Measurements from ENCODE around the gene MARVELD2.

The MARVELD2 gene

DNA sequence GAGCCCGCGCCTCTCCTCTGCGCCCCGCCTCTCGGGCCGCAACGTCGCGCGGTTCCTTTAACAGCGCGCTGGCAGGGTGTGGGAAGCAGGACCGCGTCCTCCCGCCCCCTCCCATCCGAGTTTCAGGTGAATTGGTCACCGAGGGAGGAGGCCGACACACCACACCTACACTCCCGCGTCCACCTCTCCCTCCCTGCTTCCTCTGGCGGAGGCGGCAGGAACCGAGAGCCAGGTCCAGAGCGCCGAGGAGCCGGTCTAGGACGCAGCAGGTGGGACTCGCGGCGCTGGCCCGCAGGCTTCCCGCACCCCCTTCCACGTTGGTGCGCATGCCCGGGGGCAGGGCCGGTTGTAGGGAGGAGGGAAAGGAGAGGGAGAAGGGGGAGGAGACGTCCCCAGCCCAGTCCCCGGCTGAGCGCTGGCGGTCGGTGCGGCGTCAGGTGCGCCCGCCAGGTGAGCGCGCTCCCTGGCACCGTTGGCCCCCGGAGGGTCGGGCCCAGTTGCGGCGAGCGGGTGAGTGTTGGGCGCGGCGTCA is 77.5 kb downstream of the MARVELD2 start, which contains the start of gene OCLN:
Gene OCLN, plus strand, starts transcription at position 400 of the 532 bp plus-strand sequence. CDS start 11,455 bp downstream, outside the sequence.
- Histone ChIP-seq H3K27ac (replicated peaks) (no peak within 1 kb of the TSS), H3K4me3 (replicated peaks; ENCODE audit: insufficient read depth, low read length) (peak within 1 kb of the TSS; percentile 46), H3K27me3 (ENCODE audit: insufficient read depth, poor library complexity, severe bottlenecking) (peaks cover 2% of the 10 kb centered on the region)
- TF ChIP-seq, protein P1, sequence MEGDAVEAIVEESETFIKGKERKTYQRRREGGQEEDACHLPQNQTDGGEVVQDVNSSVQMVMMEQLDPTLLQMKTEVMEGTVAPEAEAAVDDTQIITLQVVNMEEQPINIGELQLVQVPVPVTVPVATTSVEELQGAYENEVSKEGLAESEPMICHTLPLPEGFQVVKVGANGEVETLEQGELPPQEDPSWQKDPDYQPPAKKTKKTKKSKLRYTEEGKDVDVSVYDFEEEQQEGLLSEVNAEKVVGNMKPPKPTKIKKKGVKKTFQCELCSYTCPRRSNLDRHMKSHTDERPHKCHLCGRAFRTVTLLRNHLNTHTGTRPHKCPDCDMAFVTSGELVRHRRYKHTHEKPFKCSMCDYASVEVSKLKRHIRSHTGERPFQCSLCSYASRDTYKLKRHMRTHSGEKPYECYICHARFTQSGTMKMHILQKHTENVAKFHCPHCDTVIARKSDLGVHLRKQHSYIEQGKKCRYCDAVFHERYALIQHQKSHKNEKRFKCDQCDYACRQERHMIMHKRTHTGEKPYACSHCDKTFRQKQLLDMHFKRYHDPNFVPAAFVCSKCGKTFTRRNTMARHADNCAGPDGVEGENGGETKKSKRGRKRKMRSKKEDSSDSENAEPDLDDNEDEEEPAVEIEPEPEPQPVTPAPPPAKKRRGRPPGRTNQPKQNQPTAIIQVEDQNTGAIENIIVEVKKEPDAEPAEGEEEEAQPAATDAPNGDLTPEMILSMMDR (IDR thresholded peaks at IDR 0.05; ENCODE audit: insufficient read depth, low read length): no peak
- TF ChIP-seq POLR2AphosphoS5 (IDR thresholded peaks at IDR 0.05; ENCODE audit: low read depth) (no peak), SPI1 (IDR thresholded peaks at IDR 0.05; ENCODE audit: borderline replicate concordance, low read depth) (no peak), GABPA (IDR thresholded peaks at IDR 0.05; ENCODE audit: low read depth) (no peak)
- TF ChIP-seq, protein P2, sequence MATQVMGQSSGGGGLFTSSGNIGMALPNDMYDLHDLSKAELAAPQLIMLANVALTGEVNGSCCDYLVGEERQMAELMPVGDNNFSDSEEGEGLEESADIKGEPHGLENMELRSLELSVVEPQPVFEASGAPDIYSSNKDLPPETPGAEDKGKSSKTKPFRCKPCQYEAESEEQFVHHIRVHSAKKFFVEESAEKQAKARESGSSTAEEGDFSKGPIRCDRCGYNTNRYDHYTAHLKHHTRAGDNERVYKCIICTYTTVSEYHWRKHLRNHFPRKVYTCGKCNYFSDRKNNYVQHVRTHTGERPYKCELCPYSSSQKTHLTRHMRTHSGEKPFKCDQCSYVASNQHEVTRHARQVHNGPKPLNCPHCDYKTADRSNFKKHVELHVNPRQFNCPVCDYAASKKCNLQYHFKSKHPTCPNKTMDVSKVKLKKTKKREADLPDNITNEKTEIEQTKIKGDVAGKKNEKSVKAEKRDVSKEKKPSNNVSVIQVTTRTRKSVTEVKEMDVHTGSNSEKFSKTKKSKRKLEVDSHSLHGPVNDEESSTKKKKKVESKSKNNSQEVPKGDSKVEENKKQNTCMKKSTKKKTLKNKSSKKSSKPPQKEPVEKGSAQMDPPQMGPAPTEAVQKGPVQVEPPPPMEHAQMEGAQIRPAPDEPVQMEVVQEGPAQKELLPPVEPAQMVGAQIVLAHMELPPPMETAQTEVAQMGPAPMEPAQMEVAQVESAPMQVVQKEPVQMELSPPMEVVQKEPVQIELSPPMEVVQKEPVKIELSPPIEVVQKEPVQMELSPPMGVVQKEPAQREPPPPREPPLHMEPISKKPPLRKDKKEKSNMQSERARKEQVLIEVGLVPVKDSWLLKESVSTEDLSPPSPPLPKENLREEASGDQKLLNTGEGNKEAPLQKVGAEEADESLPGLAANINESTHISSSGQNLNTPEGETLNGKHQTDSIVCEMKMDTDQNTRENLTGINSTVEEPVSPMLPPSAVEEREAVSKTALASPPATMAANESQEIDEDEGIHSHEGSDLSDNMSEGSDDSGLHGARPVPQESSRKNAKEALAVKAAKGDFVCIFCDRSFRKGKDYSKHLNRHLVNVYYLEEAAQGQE (IDR thresholded peaks at IDR 0.05; ENCODE audit: insufficient replicate concordance, low read depth): no peak
- peak in 1 of 2 experiments; percentile 7 for DNase-seq (ENCODE audit: low read depth in 1 of 2, low spot score in 1 of 2)

DNA sequence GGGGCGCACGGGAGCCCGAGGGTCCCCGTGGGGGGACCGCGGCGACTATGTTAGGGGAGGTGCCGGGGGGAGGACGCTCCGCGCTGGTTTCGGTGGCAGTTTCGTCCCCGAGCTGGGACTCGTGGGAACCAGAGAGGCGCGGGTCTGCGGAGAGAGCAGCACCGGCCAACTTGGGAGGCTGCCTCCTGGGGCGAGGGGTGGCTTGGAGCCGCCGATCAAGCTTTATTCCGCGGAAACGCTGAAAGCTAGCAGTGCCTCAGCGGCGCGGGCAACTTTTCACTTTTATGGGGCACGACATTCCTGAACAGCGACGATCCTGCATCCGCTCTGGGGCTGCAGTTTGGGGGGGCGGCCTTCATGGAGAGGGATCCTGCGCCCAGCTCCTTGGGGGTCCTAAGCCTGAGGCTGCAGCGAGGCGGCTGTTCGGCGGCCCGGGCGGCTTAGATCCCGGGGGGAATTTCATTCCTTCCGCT is 78.0 kb downstream of the MARVELD2 start:
- H3K27me3 ChIP-seq (ENCODE audit: insufficient read depth, poor library complexity, severe bottlenecking): peaks cover 2% of the 10 kb centered on the region
- peak overlapping the region; percentile 46 for H3K4me3 ChIP-seq (replicated peaks; ENCODE audit: insufficient read depth, low read length)
- H3K27ac ChIP-seq (replicated peaks): no peak overlapping the region
- peak in 1 of 2 experiments; percentile 3 for DNase-seq (ENCODE audit: low read depth in 1 of 2, low spot score in 1 of 2)
- TF ChIP-seq GABPA (IDR thresholded peaks at IDR 0.05; ENCODE audit: low read depth) (no peak), POLR2AphosphoS5 (IDR thresholded peaks at IDR 0.05; ENCODE audit: low read depth) (no peak), SPI1 (IDR thresholded peaks at IDR 0.05; ENCODE audit: borderline replicate concordance, low read depth) (no peak)
- TF ChIP-seq, protein P2 (IDR thresholded peaks at IDR 0.05; ENCODE audit: insufficient replicate concordance, low read depth): no peak
- TF ChIP-seq, protein P1 (IDR thresholded peaks at IDR 0.05; ENCODE audit: insufficient read depth, low read length): no peak

DNA sequence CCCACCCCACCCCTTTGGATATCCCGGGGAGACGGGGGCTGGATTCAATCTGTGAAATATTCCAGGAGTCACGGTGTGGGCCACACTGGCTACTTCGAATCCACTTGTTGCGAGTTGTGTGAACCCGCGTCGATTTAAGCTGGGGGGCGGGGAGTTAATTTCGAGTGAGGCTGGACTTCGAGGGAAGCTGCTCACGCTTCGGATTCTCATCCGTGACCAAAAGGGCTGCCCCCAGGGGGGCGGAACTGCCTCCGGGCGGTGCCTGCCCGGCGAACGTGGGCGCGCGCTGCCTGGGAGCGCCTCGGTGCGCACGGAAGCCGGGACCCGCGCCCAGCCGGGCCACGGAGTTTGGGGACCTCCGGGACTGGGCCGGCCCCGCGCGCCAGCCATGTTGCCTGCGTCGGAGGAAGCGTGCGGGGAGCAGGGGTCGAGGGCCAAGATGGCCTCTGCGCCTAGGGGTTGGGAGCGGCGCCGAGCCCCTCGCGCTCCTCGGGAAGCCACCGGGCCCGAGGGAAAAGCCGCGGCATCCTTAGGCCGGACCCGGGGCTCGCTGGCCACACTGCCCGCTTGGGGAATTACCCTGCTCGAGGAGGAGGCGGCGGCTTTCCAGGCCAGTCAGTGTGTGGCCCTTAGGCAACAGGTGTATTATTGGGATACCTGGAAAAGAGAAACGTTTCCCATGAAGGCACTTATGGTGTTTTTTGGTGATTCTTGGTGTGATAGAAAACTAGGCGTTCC is 78.6 kb downstream of the MARVELD2 start:
- DNase-seq (ENCODE audit: low read depth in 1 of 2, low spot score in 1 of 2): peak in 1 of 2 experiments; percentile 3
- Histone ChIP-seq H3K4me3 (replicated peaks; ENCODE audit: insufficient read depth, low read length) (peak overlapping the region; percentile 46), H3K27ac (replicated peaks) (no peak overlapping the region), H3K27me3 (ENCODE audit: insufficient read depth, poor library complexity, severe bottlenecking) (peaks cover 2% of the 10 kb centered on the region)
- TF ChIP-seq, protein P1 (IDR thresholded peaks at IDR 0.05; ENCODE audit: insufficient read depth, low read length): no peak
- TF ChIP-seq, protein P2 (IDR thresholded peaks at IDR 0.05; ENCODE audit: insufficient replicate concordance, low read depth): no peak
- no peak for TF ChIP-seq POLR2AphosphoS5 (IDR thresholded peaks at IDR 0.05; ENCODE audit: low read depth)
- TF ChIP-seq SPI1 (IDR thresholded peaks at IDR 0.05; ENCODE audit: borderline replicate concordance, low read depth): no peak
- no peak for TF ChIP-seq GABPA (IDR thresholded peaks at IDR 0.05; ENCODE audit: low read depth)
